Memory B cell (primary cell): Measurements from ENCODE around the gene ST6GALNAC5.
"Not testable (repeated sequence)": the region's sequence is repeated elsewhere in the genome, so short reads cannot be mapped to it uniquely, and the experiment has no call there.

Source experiments
- ATAC-seq: fragments of 150-1000 bp; cut with Tn5 transposase; 2 replicates; pipeline ENCODE4 v1.10.0; 2021; ENCODE audit warnings: low read depth, mild to moderate bottlenecking, moderate library complexity
- DNase-seq, 2 donors: peaks; one replicate each; pipeline ENCODE4 v3.0.0; 2022; ENCODE audit warnings: low spot score in 2 of 2
- H3K27ac Mint-ChIP-seq: one replicate; pipeline ENCODE4 v1.8.0; 2022; ENCODE audit warnings: mild to moderate bottlenecking, moderate library complexity, mixed read lengths
- H3K27me3 Mint-ChIP-seq: one replicate; pipeline ENCODE4 v1.8.0; 2022; ENCODE audit warnings: mixed read lengths
- H3K36me3 Mint-ChIP-seq: one replicate; pipeline ENCODE4 v1.8.0; 2022; ENCODE audit warnings: mild to moderate bottlenecking, mixed read lengths
- H3K4me1 Mint-ChIP-seq: one replicate; pipeline ENCODE4 v1.8.0; 2022; ENCODE audit warnings: mixed read lengths
- H3K4me3 Mint-ChIP-seq: one replicate; pipeline ENCODE4 v1.8.0; 2022; ENCODE audit warnings: mild to moderate bottlenecking, moderate library complexity, mixed read lengths
- H3K9me3 Mint-ChIP-seq: one replicate; pipeline ENCODE4 v1.8.0; 2022; ENCODE audit warnings: mixed read lengths

ST6GALNAC5 gene

DNA sequence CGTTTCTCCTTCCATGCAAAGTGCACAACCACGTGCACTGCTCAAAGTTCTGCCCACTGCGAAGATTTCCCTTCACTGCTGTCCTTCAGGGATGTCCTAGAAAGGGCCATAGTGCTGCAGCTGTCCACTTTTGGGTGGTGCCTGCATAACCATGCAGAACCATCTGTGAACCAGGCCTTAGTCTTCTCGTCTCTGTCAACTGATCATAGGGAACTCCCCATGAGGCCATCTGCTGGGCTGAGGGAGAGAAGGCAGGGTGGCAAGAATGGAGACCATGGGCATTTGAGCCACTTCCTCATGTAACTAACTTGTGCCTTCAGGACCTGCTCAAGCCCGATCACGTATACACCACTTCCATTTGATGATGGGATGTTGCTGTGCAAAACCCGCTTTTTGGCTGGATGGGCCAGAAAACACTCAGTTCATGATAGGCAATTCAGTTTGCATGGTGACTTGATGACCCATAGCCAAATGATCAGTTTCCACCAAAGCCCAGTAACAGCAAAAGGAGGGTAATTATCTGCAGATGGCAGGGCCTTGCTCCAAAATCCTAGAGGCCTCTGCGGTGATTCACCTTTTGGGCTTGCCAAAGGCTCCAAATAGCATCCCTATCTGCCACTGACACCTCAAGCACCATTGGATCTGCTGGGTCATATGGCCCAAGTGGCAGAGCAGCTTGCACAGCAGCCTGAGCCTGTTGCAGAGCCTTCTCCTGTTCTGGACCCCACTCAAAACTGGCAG lies 9.5 kb downstream of the ST6GALNAC5 start:
- no peak for DNase-seq
- Mint-ChIP-seq H3K4me1 (peaks cover 2% of the 10 kb centered on the region), H3K27ac (no peak overlapping the region), H3K36me3 (peaks cover 2% of the 10 kb centered on the region), H3K4me3 (no peak overlapping the region), H3K9me3 (peaks cover 6% of the 10 kb centered on the region), H3K27me3 (peaks cover 5% of the 10 kb centered on the region)
- ATAC-seq: no peak

DNA sequence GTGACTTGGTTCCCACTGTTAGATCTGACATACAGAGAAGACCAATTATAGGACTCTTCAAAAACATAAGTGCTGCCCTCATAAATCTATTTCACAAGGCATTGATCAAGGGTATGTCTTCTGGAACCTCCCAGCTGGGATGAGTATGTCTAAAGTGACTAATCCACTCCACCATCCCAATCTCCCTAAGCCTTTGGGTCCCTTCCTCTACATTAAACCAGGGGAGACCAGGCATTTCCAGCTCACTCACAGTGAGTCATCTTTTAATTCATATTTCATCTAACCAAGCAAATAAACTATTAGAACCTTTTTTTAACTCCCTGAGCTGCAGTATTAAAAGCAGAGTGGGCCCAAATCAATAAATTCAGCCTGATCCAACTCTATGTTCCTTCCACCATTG lies 11.7 kb downstream of the ST6GALNAC5 start:
- not testable (repeated sequence) for H3K27ac Mint-ChIP-seq, H3K4me3 Mint-ChIP-seq, H3K27me3 Mint-ChIP-seq, H3K4me1 Mint-ChIP-seq, DNase-seq, H3K36me3 Mint-ChIP-seq, ATAC-seq, H3K9me3 Mint-ChIP-seq

DNA sequence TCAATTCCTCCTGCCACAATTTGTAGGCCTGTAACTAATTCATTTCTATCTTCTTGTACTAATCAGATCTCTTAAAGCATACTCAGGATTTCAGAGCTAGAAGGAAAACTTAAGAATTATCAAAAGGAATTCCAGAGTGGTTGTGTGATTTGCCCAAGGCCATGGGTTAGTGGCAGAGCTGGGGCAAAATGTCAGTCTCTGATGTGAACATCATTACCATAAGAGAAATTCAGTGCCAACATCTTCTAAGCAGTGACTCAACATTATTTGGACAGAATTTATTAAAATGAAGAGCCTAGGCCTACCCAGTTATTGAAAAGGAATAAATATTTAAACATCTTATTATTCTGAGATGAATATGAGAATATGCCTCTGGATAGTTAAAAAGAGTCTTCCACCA lies 14.5 kb downstream of the ST6GALNAC5 start:
- no peak for ATAC-seq
- no peaks in the 10 kb centered on the region for H3K4me1 Mint-ChIP-seq
- H3K9me3 Mint-ChIP-seq: no peaks in the 10 kb centered on the region

GRCh38 chr1:76891931-76892622 lies 24.8 kb downstream of the ST6GALNAC5 start:
- no peaks in the 10 kb centered on the region for H3K4me1 Mint-ChIP-seq
- DNase-seq: no peak
- peaks cover 5% of the 10 kb centered on the region for H3K9me3 Mint-ChIP-seq
- no peak overlapping the region for H3K4me3 Mint-ChIP-seq
- H3K27ac Mint-ChIP-seq: no peak overlapping the region
- peaks cover 8% of the 10 kb centered on the region for H3K27me3 Mint-ChIP-seq
- ATAC-seq: no peak
- no peaks in the 10 kb centered on the region for H3K36me3 Mint-ChIP-seq

More for the DNA sequence above, 14.5 kb downstream of the ST6GALNAC5 start:
- DNase-seq: no peak
- H3K27me3 Mint-ChIP-seq: peaks cover 1% of the 10 kb centered on the region
- no peak overlapping the region for H3K4me3 Mint-ChIP-seq
- H3K36me3 Mint-ChIP-seq: no peaks in the 10 kb centered on the region
- H3K27ac Mint-ChIP-seq: no peak overlapping the region

- peaks cover 5% of the 10 kb centered on the region for H3K9me3 Mint-ChIP-seq
- H3K4me1 Mint-ChIP-seq: no peaks in the 10 kb centered on the region
- no peak overlapping the region for H3K4me3 Mint-ChIP-seq
- H3K27me3 Mint-ChIP-seq: peaks cover 8% of the 10 kb centered on the region
- H3K36me3 Mint-ChIP-seq: no peaks in the 10 kb centered on the region
- no peak for ATAC-seq
- DNase-seq: no peak
- H3K27ac Mint-ChIP-seq: no peak overlapping the region
Measured at GRCh38 chr1:76892675-76893074, 25.4 kb downstream of the ST6GALNAC5 start.

GRCh38 chr1:76901158-76901767 lies 34.0 kb downstream of the ST6GALNAC5 start:
- no peak for DNase-seq
- H3K36me3 Mint-ChIP-seq: no peaks in the 10 kb centered on the region
- no peak for ATAC-seq
- H3K27me3 Mint-ChIP-seq: peaks cover 5% of the 10 kb centered on the region
- H3K27ac Mint-ChIP-seq: no peak overlapping the region
- peaks cover 3% of the 10 kb centered on the region for H3K9me3 Mint-ChIP-seq
- no peaks in the 10 kb centered on the region for H3K4me1 Mint-ChIP-seq
- no peak overlapping the region for H3K4me3 Mint-ChIP-seq

- H3K9me3 Mint-ChIP-seq: no peaks in the 10 kb centered on the region
- H3K4me1 Mint-ChIP-seq: no peaks in the 10 kb centered on the region
- no peak overlapping the region for H3K27ac Mint-ChIP-seq
- ATAC-seq (no peak), DNase-seq (no peak)
- H3K27me3 Mint-ChIP-seq: no peaks in the 10 kb centered on the region
- H3K4me3 Mint-ChIP-seq: no peak overlapping the region
- H3K36me3 Mint-ChIP-seq: no peaks in the 10 kb centered on the region
Measured at GRCh38 chr1:76905876-76906595, 38.8 kb downstream of the ST6GALNAC5 start.

GRCh38 chr1:76909311-76909710 lies 42.0 kb downstream of the ST6GALNAC5 start:
- no peak overlapping the region for H3K27ac Mint-ChIP-seq
- H3K36me3 Mint-ChIP-seq: no peaks in the 10 kb centered on the region
- H3K9me3 Mint-ChIP-seq: peaks cover 1% of the 10 kb centered on the region
- no peak for DNase-seq
- H3K4me3 Mint-ChIP-seq: no peak overlapping the region
- H3K4me1 Mint-ChIP-seq: no peaks in the 10 kb centered on the region
- H3K27me3 Mint-ChIP-seq: peaks cover 4% of the 10 kb centered on the region
- ATAC-seq: no peak

DNA sequence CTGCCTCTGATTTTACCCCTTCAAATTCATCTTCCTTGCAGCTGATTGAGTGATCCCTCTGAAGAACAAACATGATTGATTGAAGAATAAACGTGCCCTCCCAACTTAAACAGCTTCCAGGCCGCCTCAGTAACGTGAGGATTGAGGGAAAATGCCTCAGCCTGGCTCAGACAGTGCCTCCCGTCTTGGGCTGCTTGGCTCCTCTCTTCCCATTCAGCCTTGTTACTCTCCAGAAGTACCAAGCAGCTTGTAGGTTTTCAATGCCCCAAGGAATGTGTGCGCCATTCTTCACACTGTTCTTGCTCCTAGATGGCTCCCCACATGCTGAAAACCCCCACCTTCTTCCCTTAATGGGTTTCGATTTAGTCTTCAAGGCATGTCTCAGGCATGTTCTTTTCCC lies 51.8 kb downstream of the ST6GALNAC5 start:
- Mint-ChIP-seq H3K4me3 (no peak overlapping the region), H3K27me3 (peaks cover 7% of the 10 kb centered on the region), H3K4me1 (no peaks in the 10 kb centered on the region), H3K36me3 (no peaks in the 10 kb centered on the region), H3K27ac (no peak overlapping the region), H3K9me3 (no peaks in the 10 kb centered on the region)
- DNase-seq: no peak
- no peak for ATAC-seq

GRCh38 chr1:76921590-76921989 lies 54.3 kb downstream of the ST6GALNAC5 start:
- DNase-seq (no peak), ATAC-seq (no peak)
- Mint-ChIP-seq H3K9me3 (no peaks in the 10 kb centered on the region), H3K4me1 (no peaks in the 10 kb centered on the region), H3K27me3 (peaks cover 7% of the 10 kb centered on the region), H3K27ac (no peak overlapping the region), H3K4me3 (no peak overlapping the region), H3K36me3 (no peaks in the 10 kb centered on the region)

DNA sequence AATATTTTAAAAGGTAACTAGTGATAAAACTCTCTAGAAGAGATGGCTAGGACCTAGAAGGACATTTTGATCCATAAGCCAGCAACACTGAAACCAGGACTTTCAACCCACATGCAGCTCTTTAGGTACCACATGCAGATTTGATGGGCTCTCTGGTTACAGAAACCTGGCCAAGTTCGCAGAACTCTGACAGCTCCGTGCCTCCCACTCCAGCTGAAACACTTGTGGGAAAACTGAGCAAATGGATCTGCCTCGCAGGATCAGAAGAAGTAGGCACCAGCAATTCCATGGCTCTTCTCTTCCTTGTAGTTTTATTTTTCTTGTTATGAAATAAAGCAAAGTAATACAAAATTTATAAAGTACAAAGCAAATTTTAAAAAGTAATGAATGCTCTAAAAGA lies 58.5 kb downstream of the ST6GALNAC5 start:
- no peak for ATAC-seq
- no peak for DNase-seq
- H3K27ac Mint-ChIP-seq: no peak overlapping the region
- H3K4me1 Mint-ChIP-seq: no peaks in the 10 kb centered on the region
- H3K9me3 Mint-ChIP-seq: no peaks in the 10 kb centered on the region
- H3K4me3 Mint-ChIP-seq: no peak overlapping the region
- peaks cover 3% of the 10 kb centered on the region for H3K27me3 Mint-ChIP-seq
- no peaks in the 10 kb centered on the region for H3K36me3 Mint-ChIP-seq

DNA sequence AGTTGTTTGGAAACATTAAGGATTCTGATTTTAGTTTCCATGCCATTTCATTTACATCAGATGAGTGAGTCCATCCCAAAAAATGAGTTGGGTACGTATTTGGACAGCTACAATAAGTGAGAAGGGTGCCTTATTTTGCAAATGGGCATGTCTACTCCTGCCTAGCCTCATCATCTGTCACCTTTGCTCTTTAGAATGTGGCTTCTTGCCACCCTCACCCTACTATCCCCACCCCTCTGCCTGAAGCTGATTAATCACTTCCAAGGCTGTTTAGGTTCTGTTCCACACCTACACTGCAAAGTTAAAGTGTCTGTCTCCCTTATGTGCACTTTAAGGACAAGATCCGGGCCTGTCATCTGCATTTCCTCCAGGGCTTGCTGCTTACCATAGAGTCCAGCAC lies 61.2 kb downstream of the ST6GALNAC5 start:
- Mint-ChIP-seq H3K27ac (no peak overlapping the region), H3K4me1 (no peaks in the 10 kb centered on the region), H3K9me3 (peaks cover 5% of the 10 kb centered on the region), H3K4me3 (no peak overlapping the region), H3K27me3 (peaks cover 6% of the 10 kb centered on the region), H3K36me3 (no peaks in the 10 kb centered on the region)
- ATAC-seq: no peak
- no peak for DNase-seq

GRCh38 chr1:76929136-76929535 lies 61.9 kb downstream of the ST6GALNAC5 start:
- Mint-ChIP-seq H3K36me3 (no peaks in the 10 kb centered on the region), H3K27me3 (peaks cover 6% of the 10 kb centered on the region), H3K4me1 (no peaks in the 10 kb centered on the region), H3K9me3 (peaks cover 5% of the 10 kb centered on the region), H3K27ac (no peak overlapping the region), H3K4me3 (no peak overlapping the region)
- DNase-seq: no peak
- ATAC-seq: no peak
